Adrenal gland (tissue), 12 donors: ENCODE data around the gene YWHAQ. TPM values are rescaled to one million over a fixed set of nuclear protein-coding genes. Genes with fewer than 3 reads are reported as not detected.

Experiments used
- DNase-seq, 7 donors: peaks; one replicate each; pipeline ENCODE4 v3.0.0-alpha.2; 2019 to 2020
- H3K27ac ChIP-seq, 5 donors: fragments of 200-600 bp; sonication (generic) in 4 of 5; 1 replicate in 3 of 5; 2 replicates in 2 of 5; pipeline versions ENCODE4 v1.5.1 to v1.8.0; 2016 to 2020; ENCODE audit warnings: mild to moderate bottlenecking in 1 of 5
- H3K27me3 ChIP-seq: fragments of 200-600 bp; 2 replicates; pipeline ENCODE4 v1.8.0; 2021
- H3K36me3 ChIP-seq, 2 donors: fragments of 200-600 bp; replicated peaks in 1 of 2; 1 replicate in 1 of 2; 2 replicates in 1 of 2; pipeline versions ENCODE4 v1.5.1 to v1.8.0; 2018 to 2022
- H3K4me1 ChIP-seq, 2 donors: fragments of 200-600 bp; replicated peaks in 1 of 2; 1 replicate in 1 of 2; 2 replicates in 1 of 2; pipeline versions ENCODE4 v1.5.1 to v1.8.0; 2018 to 2021
- H3K4me3 ChIP-seq, 4 donors: fragments of 200-600 bp; sonication (generic) in 3 of 4; one replicate each; pipeline ENCODE4 v1.5.1; 2016 to 2018
- H3K9me3 ChIP-seq, 3 donors: fragments of 200-600 bp; sonication (generic) in 1 of 3; replicated peaks in 1 of 3; 1 replicate in 2 of 3; 2 replicates in 1 of 3; pipeline versions ENCODE4 v1.5.1 to v1.8.0; 2016 to 2021
- CTCF ChIP-seq, 6 experiments: fragments of 450-650 bp in 4 of 6; fragments of 200-600 bp in 2 of 6; sonication (generic) in 1 of 6; IDR thresholded peaks; 1 replicate in 5 of 6; 2 replicates in 1 of 6; pipeline versions ENCODE4 v1.5.1 to v1.8.0; 2016 to 2021; ENCODE audit warnings: antibody characterized with exemption in 6 of 6, mild to moderate bottlenecking in 2 of 6, moderate library complexity in 1 of 6
- POLR2A ChIP-seq, 2 donors: fragments of 450-650 bp; IDR thresholded peaks; one replicate each; pipeline ENCODE4 v1.6.1; 2017; ENCODE audit warnings: antibody characterized with exemption in 2 of 2, mild to moderate bottlenecking in 2 of 2, moderate library complexity in 1 of 2
- WGBS, 4 donors: extraction: QIAGEN DNeasy Blood & Tissue Kit in 2 of 4; methylation state at CpG; one replicate each; pipeline versions ENCODE4 v1.1.5 to v1.1.7; 2013 to 2017; 5-methylcytosine and 5-hydroxymethylcytosine counted together
- intact Hi-C, 2 donors: fragments of 100-400 bp; cut with DNase I; formaldehyde crosslinking; loops; one replicate each; pipeline versions ENCODE4 v1.14.1 to v1.15.0; 2022 to 2023
- polyA plus RNA-seq, 3 donors: library from polyadenylated mRNA; stranded (reverse); fragments of 200-250 nt in 2 of 3; fragments of 350-450 nt in 1 of 3; fragmentation: Illumina TruSeq in 1 of 3; extraction: RNeasy Lipid Tissue Mini Kit (QIAGEN cat#74804) in 1 of 3; gene quantifications; one replicate each; pipeline ENCODE4 v1.2.3, GENCODE V29; 2013 to 2014
- total RNA-seq, 9 donors: library from RNA; depleted of rRNA in 4 of 9; stranded (reverse); fragments of >200 nt in 4 of 9; fragments of 120-200 nt in 1 of 9; fragmentation: NEBNext Ultra II Directional in 1 of 9; extraction: Animal tissue kit (Norgen Biotek cat#: 25700) in 1 of 9; gene quantifications; one replicate each; pipeline versions ENCODE4 v1.1.0 to v1.2.4, GENCODE V29; 2013 to 2023
- donor health status: healthy with polysubstance abuse.
- donor health status: Bipolar disorder and iron deficiency.
- donor health status: DM: yes; HTN: yes; CAD: no.
- donor health status: DM: no; HTN: no; CAD: no.
- donor health status: DM: no; HTN: no; CAD: no.
- donor health status: DM: yes; HTN: yes; CAD: no.

Gene YWHAQ
- total and polyA plus RNA-seq, 12 donors = 74.1 to 477 (median 241) TPM

DNA sequence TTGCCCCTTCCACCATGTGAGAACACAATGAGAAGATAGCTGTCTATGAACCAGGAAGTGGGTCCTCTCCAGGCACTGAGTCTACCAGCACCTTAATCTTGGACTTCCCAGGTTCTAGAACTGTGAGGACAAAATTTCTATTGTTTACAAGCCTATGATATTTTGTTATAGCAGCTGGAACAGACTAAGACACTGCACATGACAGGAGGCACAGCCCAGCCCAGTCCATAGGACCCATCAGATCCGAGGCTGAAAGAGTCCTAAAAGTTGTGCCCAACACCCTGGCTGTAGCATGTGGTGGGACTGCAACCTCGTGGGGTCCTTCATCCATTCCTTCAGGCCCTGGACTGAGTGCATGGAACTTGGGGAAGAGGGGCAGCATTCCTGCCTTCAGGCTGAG is 48.4 kb upstream of the YWHAQ start:
- TF ChIP-seq POLR2A (IDR thresholded peaks at IDR 0.05) (no peak), CTCF (IDR thresholded peaks at IDR 0.05) (no peak)
- H3K36me3 ChIP-seq = no peaks in the 10 kb centered on the region
- no peaks in the 10 kb centered on the region for H3K9me3 ChIP-seq
- no peak overlapping the region for H3K4me3 ChIP-seq
- 83 to 100% (median 94%) methylated on average over 1 to 2 of the region's 2 CpGs for WGBS, 4 donors
- no peak for DNase-seq
- no peak overlapping the region for H3K27ac ChIP-seq
- H3K27me3 ChIP-seq = no peaks in the 10 kb centered on the region
- H3K4me1 ChIP-seq = no peaks in the 10 kb centered on the region
- intact Hi-C loops = no loop called here

GRCh38 chr2:9678544-9678943 is 47.7 kb upstream of the YWHAQ start:
- DNase-seq = no peak
- Histone ChIP-seq H3K27me3 (no peaks in the 10 kb centered on the region), H3K4me3 (no peak overlapping the region), H3K27ac (no peak overlapping the region), H3K9me3 (no peaks in the 10 kb centered on the region), H3K36me3 (no peaks in the 10 kb centered on the region), H3K4me1 (no peaks in the 10 kb centered on the region)
- intact Hi-C loops = no loop called here
- 79 to 88% (median 83%) methylated on average over 10 of the region's 10 CpGs for WGBS, 4 donors
- no peak for TF ChIP-seq POLR2A (IDR thresholded peaks at IDR 0.05)
- TF ChIP-seq CTCF (IDR thresholded peaks at IDR 0.05) = no peak

- no peaks in the 10 kb centered on the region for H3K4me1 ChIP-seq
- no peak overlapping the region for H3K27ac ChIP-seq
- TF ChIP-seq CTCF (IDR thresholded peaks at IDR 0.05) (no peak), POLR2A (IDR thresholded peaks at IDR 0.05) (no peak)
- no peak overlapping the region for H3K4me3 ChIP-seq
- H3K36me3 ChIP-seq = no peaks in the 10 kb centered on the region
- no peak for DNase-seq
- WGBS, 4 donors = 50 to 66% (median 54%) methylated on average over 11 to 14 of the region's 14 CpGs
- intact Hi-C loops = no loop called here
- no peaks in the 10 kb centered on the region for H3K9me3 ChIP-seq
- no peaks in the 10 kb centered on the region for H3K27me3 ChIP-seq
These were observed 44.9 kb upstream of the YWHAQ start for GRCh38 chr2:9675415-9676351.

- Histone ChIP-seq H3K9me3 (no peaks in the 10 kb centered on the region), H3K4me1 (no peaks in the 10 kb centered on the region), H3K27ac (no peak overlapping the region), H3K27me3 (no peaks in the 10 kb centered on the region), H3K4me3 (no peak overlapping the region), H3K36me3 (no peaks in the 10 kb centered on the region)
- DNase-seq = no peak
- no peak for TF ChIP-seq POLR2A (IDR thresholded peaks at IDR 0.05)
- no peak for TF ChIP-seq CTCF (IDR thresholded peaks at IDR 0.05)
- intact Hi-C loops = no loop called here
- 90 to 92% (median 92%) methylated on average over 5 of the region's 5 CpGs for WGBS, 4 donors
These were observed 44.2 kb upstream of the YWHAQ start for GRCh38 chr2:9674891-9675414.
